GM23338 (cell line): ENCODE measurements around the gene CRYGB. TPM values are rescaled to one million over a fixed set of nuclear protein-coding genes. Genes with fewer than 3 reads are reported as not detected.
A peak's percentile ranks its signal among the peaks of the same experiment; 100 is the strongest.
"Not testable (repeated sequence)": the region's sequence is repeated elsewhere in the genome, so short reads cannot be mapped to it uniquely, and the experiment has no call there.

Source experiments
- ATAC-seq: fragments of 200-7000 bp; cut with Tn5 transposase; 3 replicates; pipeline ENCODE4 v1.9.1; 2020
- DNase-seq: peaks from one replicate; pipeline ENCODE4 v3.0.0-alpha.2; 2015; ENCODE audit warnings: low spot score
- H2AFZ ChIP-seq: fragments of 200-600 bp; sonication (generic); 2 replicates; pipeline ENCODE4 v1.8.0; 2016; ENCODE audit warnings: antibody characterized with exemption, mild to moderate bottlenecking, moderate library complexity
- H3F3A ChIP-seq: fragments of 200-600 bp; sonication (generic); replicated peaks from 2 replicates; pipeline ENCODE4 v1.8.0; 2017; ENCODE audit warnings: antibody characterized with exemption, mixed run types, low read depth
- H3K27ac ChIP-seq: fragments of 200-600 bp; sonication (generic); 2 replicates; pipeline ENCODE4 v1.6.1; 2016; ENCODE audit warnings: low read depth
- H3K27me3 ChIP-seq: fragments of 200-600 bp; sonication (generic); 2 replicates; pipeline ENCODE4 v1.8.0; 2016; ENCODE audit warnings: mild to moderate bottlenecking, mixed run types, moderate library complexity; ENCODE audit not compliant: insufficient read depth
- H3K36me3 ChIP-seq: fragments of 200-600 bp; sonication (generic); 2 replicates; pipeline ENCODE4 v1.8.0; 2016; ENCODE audit warnings: mild to moderate bottlenecking; ENCODE audit not compliant: insufficient read depth
- H3K4me1 ChIP-seq: fragments of 200-600 bp; sonication (generic); 2 replicates; pipeline ENCODE4 v1.8.0; 2016; ENCODE audit warnings: mild to moderate bottlenecking, moderate library complexity; ENCODE audit not compliant: insufficient read depth
- H3K4me2 ChIP-seq: fragments of 200-600 bp; sonication (generic); 2 replicates; pipeline ENCODE4 v1.7.1; 2017; ENCODE audit warnings: mixed run types
- H3K4me3 ChIP-seq: fragments of 200-600 bp; sonication (generic); 2 replicates; pipeline ENCODE4 v1.6.1; 2016; ENCODE audit warnings: mixed run types
- H3K79me2 ChIP-seq: fragments of 200-600 bp; sonication (generic); replicated peaks from 2 replicates; pipeline ENCODE4 v1.8.0; 2017; ENCODE audit warnings: mild to moderate bottlenecking; ENCODE audit not compliant: insufficient read depth
- H3K9me2 ChIP-seq: fragments of 200-600 bp; sonication (generic); 2 replicates; pipeline ENCODE4 v1.8.0; 2017; ENCODE audit not compliant: insufficient read depth
- H4K20me1 ChIP-seq: fragments of 200-600 bp; sonication (generic); replicated peaks from 2 replicates; pipeline ENCODE4 v1.8.0; 2017; ENCODE audit warnings: mild to moderate bottlenecking; ENCODE audit not compliant: insufficient read depth
- H3K27ac Mint-ChIP-seq: 2 replicates; pipeline ENCODE4 v1.8.0; 2020; ENCODE audit warnings: inconsistent platforms, mild to moderate bottlenecking, moderate library complexity, mixed read lengths
- H3K27me3 Mint-ChIP-seq: 3 replicates; pipeline ENCODE4 v1.8.0; 2022; ENCODE audit warnings: low read depth, mild to moderate bottlenecking, moderate library complexity, mixed read lengths, inconsistent platforms; ENCODE audit not compliant: insufficient read depth, poor library complexity
- H3K36me3 Mint-ChIP-seq: 3 replicates; pipeline ENCODE4 v1.8.0; 2021; ENCODE audit warnings: low read depth, mild to moderate bottlenecking, inconsistent platforms, moderate library complexity, mixed read lengths
- H3K4me1 Mint-ChIP-seq: 3 replicates; pipeline ENCODE4 v1.8.0; 2020; ENCODE audit warnings: mild to moderate bottlenecking, inconsistent platforms, mixed read lengths
- H3K4me3 Mint-ChIP-seq: 3 replicates; pipeline ENCODE4 v1.8.0; 2021; ENCODE audit warnings: moderate library complexity, mild to moderate bottlenecking, inconsistent platforms, mixed read lengths
- H3K9me3 Mint-ChIP-seq: 3 replicates; pipeline ENCODE4 v1.8.0; 2020; ENCODE audit warnings: moderate library complexity, mild to moderate bottlenecking, inconsistent platforms, mixed read lengths
- CREB1 ChIP-seq: fragments of 250-450 bp; sonication (Bioruptor Pico); IDR thresholded peaks from 2 replicates; pipeline ENCODE4 v1.5.0; 2020; ENCODE audit warnings: low read depth, mild to moderate bottlenecking, moderate library complexity
- POLR2AphosphoS5 ChIP-seq: IDR thresholded peaks from 2 replicates; pipeline ENCODE4 v1.6.1; 2016; ENCODE audit warnings: antibody characterized with exemption, low read depth
- ZNF331 ChIP-seq: fragments of 250-450 bp; sonication (Bioruptor Pico); IDR thresholded peaks from 2 replicates; pipeline ENCODE4 v1.5.0; 2020; ENCODE audit warnings: low read depth, mild to moderate bottlenecking, moderate library complexity
- ZNF462 ChIP-seq: fragments of 250-450 bp; sonication (Bioruptor Pico); IDR thresholded peaks from 2 replicates; pipeline ENCODE4 v1.5.0; 2020; ENCODE audit warnings: mild to moderate bottlenecking, moderate library complexity
- polyA plus RNA-seq: library from polyadenylated mRNA; unstranded; fragments of >200 nt; fragmentation: Nextera tagmentation; extraction: Ambion mirVana; gene quantifications from 2 replicates; pipeline ENCODE4 v1.2.1, GENCODE V29; 2016
- total RNA-seq: library from RNA; depleted of rRNA; stranded (reverse); fragments of >200 nt; shearing (Covaris generic); gene quantifications from 2 replicates; pipeline ENCODE4 v1.2.3, GENCODE V29; 2014

Gene CRYGB
- total and polyA plus RNA-seq, 2 experiments from 2014 or later, result 0.92 to 1.9 TPM

DNA sequence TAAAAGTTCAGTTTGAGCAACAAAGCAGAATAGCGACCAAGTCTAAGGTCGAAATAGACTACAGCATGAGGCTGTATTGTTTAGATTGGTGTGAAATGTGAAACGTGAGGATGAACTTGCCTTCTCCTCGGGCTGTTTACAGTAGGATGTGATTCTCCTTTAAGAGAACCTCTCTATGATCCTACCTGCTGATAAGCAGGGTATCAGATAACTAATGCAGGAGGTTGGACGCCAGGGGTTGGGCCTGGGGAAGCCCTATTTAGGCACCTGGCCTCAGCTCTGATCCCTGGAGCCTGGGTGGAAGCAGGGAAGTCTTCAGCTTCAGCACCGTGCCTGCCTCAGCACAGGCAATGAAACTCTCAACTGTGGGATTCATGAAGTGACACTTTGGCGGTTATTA is 33.0 kb downstream of the CRYGB start:
- Histone ChIP-seq H3K36me3 (no peaks in the 10 kb centered on the region), H3K9me2 (no peaks in the 10 kb centered on the region), H3K79me2 (peaks cover 6% of the 10 kb centered on the region), H3K4me2 (peak overlapping the region; percentile 58), H3F3A (0 out of 2 replicates have a peak, but pooled peaks cover 3% of the 10 kb centered on the region), H3K27me3 (no peaks in the 10 kb centered on the region), H2AFZ (peak overlapping the region; percentile 54; the same call in 1 of the 2 replicates), H3K4me1 (peaks cover 35% of the 10 kb centered on the region), H4K20me1 (no peaks in the 10 kb centered on the region), H3K27ac (peak overlapping the region; percentile 60; the same call in 1 of the 2 replicates), H3K4me3 (peak overlapping the region; percentile 48)
- Mint-ChIP-seq H3K27me3 (peaks cover 8% of the 10 kb centered on the region), H3K36me3 (peaks cover 12% of the 10 kb centered on the region; the same call in 2 of the 3 replicates), H3K4me1 (peaks cover 26% of the 10 kb centered on the region), H3K9me3 (no peaks in the 10 kb centered on the region), H3K27ac (0 out of 2 replicates have a peak overlapping the region, but pooled peaks have one; percentile 62), H3K4me3 (peak overlapping the region; percentile 79)
- TF ChIP-seq ZNF462 (CRISPR knock-in tag) (peak; percentile 73; the same call in 1 of the 2 replicates), POLR2AphosphoS5 (peak; percentile 81), ZNF331 (CRISPR knock-in tag) (no peak), CREB1 (CRISPR knock-in tag) (no peak)
- peak; percentile 87 for DNase-seq
- peak; percentile 94 for ATAC-seq

DNA sequence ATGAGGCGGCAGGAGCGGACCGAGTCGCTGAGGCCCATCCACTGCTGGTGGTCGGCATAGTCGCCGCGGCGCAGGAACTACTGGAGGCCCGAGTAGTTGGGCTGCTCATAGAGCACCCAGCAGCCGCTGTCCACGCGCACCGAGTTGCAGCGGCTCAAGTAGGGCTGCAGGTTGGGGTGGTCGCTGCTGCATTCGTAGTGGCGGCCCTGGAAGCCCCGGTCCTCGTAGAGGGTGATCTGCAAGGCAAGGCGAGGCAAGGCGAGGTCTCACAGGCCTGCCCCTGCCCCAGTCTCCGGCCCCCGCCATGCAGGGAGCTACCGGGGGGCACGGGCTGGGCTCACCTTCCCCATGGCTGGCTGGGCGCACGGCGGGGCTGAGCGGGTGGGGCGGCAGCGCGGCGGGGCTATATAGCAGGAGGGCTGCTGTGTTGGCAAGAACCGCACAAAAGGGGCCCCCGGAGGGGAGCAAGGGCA is 33.6 kb downstream of the CRYGB start:
- DNase-seq (peak; percentile 61), ATAC-seq (peak; percentile 86)
- H3F3A ChIP-seq, H3K9me3 Mint-ChIP-seq, H4K20me1 ChIP-seq, H3K79me2 ChIP-seq, H3K27me3 ChIP-seq, H3K36me3 ChIP-seq, H3K27me3 Mint-ChIP-seq, H3K9me2 ChIP-seq: not testable (repeated sequence)
- Mint-ChIP-seq H3K27ac (peak overlapping the region; percentile 52; the same call in 1 of the 2 replicates), H3K4me3 (peak overlapping the region; percentile 79), H3K4me1 (peaks cover 33% of the 10 kb centered on the region), H3K36me3 (peaks cover 12% of the 10 kb centered on the region; the same call in 2 of the 3 replicates)
- H3K27ac ChIP-seq, result peak overlapping the region; percentile 60; the same call in 1 of the 2 replicates
- peak overlapping the region; percentile 58 for H3K4me2 ChIP-seq
- peak overlapping the region; percentile 48 for H3K4me3 ChIP-seq
- peaks cover 40% of the 10 kb centered on the region for H3K4me1 ChIP-seq
- H2AFZ ChIP-seq, result peak overlapping the region; percentile 54; the same call in 1 of the 2 replicates
